Measurements from ENCODE around the gene EFS. TPM values are rescaled to one million over a fixed set of nuclear protein-coding genes. Genes with fewer than 3 reads are reported as not detected.

EFS gene
- total RNA-seq, 2 experiments from 2014 or later = not detected

DNA sequence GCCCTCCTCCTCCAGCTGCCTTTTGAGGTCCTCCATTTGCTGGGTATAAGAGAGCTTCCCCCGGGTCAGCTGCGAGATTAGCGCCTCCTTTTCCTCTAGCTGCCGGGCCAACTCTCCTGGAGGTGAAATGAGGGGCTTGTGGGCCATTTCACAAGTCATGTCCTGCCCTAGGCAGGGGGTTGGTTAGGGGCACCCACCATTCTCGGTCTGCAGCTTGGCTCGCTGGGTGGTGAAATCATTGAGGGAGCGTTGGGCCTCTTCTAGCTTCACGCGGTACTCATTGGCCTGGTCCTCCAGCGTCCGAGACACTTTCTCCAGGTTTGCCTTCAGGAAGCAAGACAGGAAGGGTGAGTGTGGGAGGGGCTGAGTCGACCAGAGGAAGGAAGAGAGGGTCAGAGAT is 24.4 kb upstream of the EFS start:
- no peak for DNase-seq (ENCODE audit: low spot score)
- Histone ChIP-seq H4K20me1 (ENCODE audit: insufficient read depth, low read length) (no peaks in the 10 kb centered on the region), H3K9me2 (ENCODE audit: insufficient read depth, low read length) (no peaks in the 10 kb centered on the region), H3K79me2 (ENCODE audit: insufficient read depth, low read depth, low read length) (no peaks in the 10 kb centered on the region), H2AFZ (ENCODE audit: low read length) (no peak overlapping the region), H3K4me1 (ENCODE audit: insufficient read depth, low read length, poor library complexity, severe bottlenecking) (no peaks in the 10 kb centered on the region), H3K4me3 (ENCODE audit: low read depth, low read length, poor library complexity, severe bottlenecking) (no peak overlapping the region), H3K27ac (ENCODE audit: low read depth, low read length, poor library complexity, severe bottlenecking) (no peak overlapping the region), H3K4me2 (ENCODE audit: low read length) (no peak overlapping the region), H3K36me3 (ENCODE audit: insufficient read depth, low read length) (no peaks in the 10 kb centered on the region), H3K9me3 (ENCODE audit: low read length) (no peaks in the 10 kb centered on the region)
- POLR2A ChIA-PET = interaction anchor here (0.7 kb wide), 1 partner anchor 693 kb away, joined by 3 read pairs; no protein-coding TSS in a partner anchor
- no TSS peak for BruUV-seq (replicated peaks)
- intact Hi-C loops (cut with micrococcal nuclease; ENCODE audit: unreplicated experiment) = no loop called here
- TF ChIP-seq CTCF (conservative IDR thresholded peaks at IDR 0.05; ENCODE audit: low read length) (no peak), EZH2phosphoT487 (IDR thresholded peaks at IDR 0.05; ENCODE audit: borderline replicate concordance, low read depth, low read length) (no peak)
- CTCF ChIA-PET (ENCODE audit: unreplicated experiment) = no interaction called here

DNA sequence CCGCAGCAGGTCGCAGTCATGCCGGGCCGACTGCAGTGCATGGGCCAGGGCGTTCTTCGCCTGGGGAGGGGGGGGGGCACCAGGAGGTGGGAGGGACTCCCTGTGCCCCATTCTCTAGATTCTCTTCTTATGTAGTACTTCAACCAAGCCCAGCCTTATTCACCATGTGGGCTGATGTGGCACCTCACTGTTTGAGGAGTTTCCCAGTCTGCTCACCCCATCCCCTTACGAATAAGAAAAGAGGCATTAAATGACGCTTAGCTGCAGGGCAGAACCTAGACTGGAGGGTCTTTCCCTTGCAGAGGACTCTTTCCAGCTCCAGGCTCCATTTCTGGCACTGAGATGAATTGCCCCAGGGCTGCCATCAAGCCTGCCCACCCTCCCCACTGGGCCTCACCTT is 24.0 kb upstream of the EFS start:
- H3K9me3 ChIP-seq (ENCODE audit: low read length) = no peaks in the 10 kb centered on the region
- H2AFZ ChIP-seq (ENCODE audit: low read length) = no peak overlapping the region
- no peaks in the 10 kb centered on the region for H4K20me1 ChIP-seq (ENCODE audit: insufficient read depth, low read length)
- H3K4me2 ChIP-seq (ENCODE audit: low read length) = no peak overlapping the region
- H3K27ac ChIP-seq (ENCODE audit: low read depth, low read length, poor library complexity, severe bottlenecking) = no peak overlapping the region
- no peaks in the 10 kb centered on the region for H3K9me2 ChIP-seq (ENCODE audit: insufficient read depth, low read length)
- DNase-seq (ENCODE audit: low spot score) = no peak
- TF ChIP-seq CTCF (conservative IDR thresholded peaks at IDR 0.05; ENCODE audit: low read length) = no peak
- intact Hi-C loops (cut with micrococcal nuclease; ENCODE audit: unreplicated experiment) = no loop called here
- H3K36me3 ChIP-seq (ENCODE audit: insufficient read depth, low read length) = no peaks in the 10 kb centered on the region
- ChIA-PET CTCF (ENCODE audit: unreplicated experiment) (no interaction called here), POLR2A (interaction anchor here (0.7 kb wide), 1 partner anchor 694 kb away, joined by 3 read pairs; no protein-coding TSS in a partner anchor)
- no peaks in the 10 kb centered on the region for H3K4me1 ChIP-seq (ENCODE audit: insufficient read depth, low read length, poor library complexity, severe bottlenecking)
- no TSS peak for BruUV-seq (replicated peaks)
- no peaks in the 10 kb centered on the region for H3K79me2 ChIP-seq (ENCODE audit: insufficient read depth, low read depth, low read length)
- no peak overlapping the region for H3K4me3 ChIP-seq (ENCODE audit: low read depth, low read length, poor library complexity, severe bottlenecking)

DNA sequence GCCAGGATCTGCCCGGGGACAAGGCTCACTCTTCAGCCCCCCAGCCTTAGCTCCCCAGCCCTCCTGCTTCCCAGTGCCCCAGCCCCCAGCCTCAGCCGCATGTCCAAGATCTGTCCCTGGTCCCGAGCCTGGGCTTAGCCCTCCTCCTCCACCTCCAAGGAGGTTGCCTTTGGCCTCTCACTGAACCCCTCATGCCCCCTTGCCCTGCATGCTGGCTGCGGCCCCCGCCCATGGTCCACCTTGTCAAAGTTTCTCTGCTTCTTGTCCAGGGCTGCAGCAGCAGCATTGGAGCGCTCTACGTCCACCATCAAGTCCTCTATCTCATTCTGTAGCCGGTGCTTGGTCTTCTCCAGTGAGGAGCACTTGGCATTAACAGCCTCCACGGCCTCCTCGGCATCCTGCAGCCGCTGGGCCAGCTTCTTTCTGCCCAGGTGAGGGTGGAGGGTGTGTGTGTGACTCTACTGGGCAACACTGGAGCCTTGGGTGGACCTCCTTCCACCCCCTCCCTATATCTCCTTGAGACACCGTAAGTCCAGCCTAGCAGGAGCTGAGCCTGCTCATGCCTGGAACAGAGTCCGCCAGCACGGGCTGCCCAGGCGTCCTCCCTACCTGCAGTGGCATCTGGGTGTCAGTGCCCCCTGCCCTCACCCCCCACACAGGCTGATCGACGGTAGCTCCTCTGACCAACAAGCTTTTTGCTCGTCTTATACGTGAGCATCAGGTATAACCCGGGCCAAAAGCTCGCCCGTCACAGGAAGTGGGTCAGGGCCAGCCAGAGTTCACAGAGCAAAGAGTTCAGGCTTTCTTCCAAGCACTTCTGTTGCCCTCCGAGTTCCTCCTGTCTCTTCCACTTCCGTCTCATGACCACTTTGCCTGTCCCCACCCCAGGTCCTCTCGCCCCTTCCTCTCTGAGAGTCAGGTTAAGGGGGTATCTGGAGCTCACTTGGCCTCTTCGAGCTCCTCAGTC is 23.2 kb upstream of the EFS start:
- Histone ChIP-seq H3K4me1 (ENCODE audit: insufficient read depth, low read length, poor library complexity, severe bottlenecking) (no peaks in the 10 kb centered on the region), H3K4me3 (ENCODE audit: low read depth, low read length, poor library complexity, severe bottlenecking) (no peak overlapping the region), H3K36me3 (ENCODE audit: insufficient read depth, low read length) (no peaks in the 10 kb centered on the region), H3K9me3 (ENCODE audit: low read length) (no peaks in the 10 kb centered on the region), H3K4me2 (ENCODE audit: low read length) (no peak overlapping the region), H3K79me2 (ENCODE audit: insufficient read depth, low read depth, low read length) (no peaks in the 10 kb centered on the region), H4K20me1 (ENCODE audit: insufficient read depth, low read length) (no peaks in the 10 kb centered on the region), H3K27ac (ENCODE audit: low read depth, low read length, poor library complexity, severe bottlenecking) (no peak overlapping the region), H3K9me2 (ENCODE audit: insufficient read depth, low read length) (no peaks in the 10 kb centered on the region), H2AFZ (ENCODE audit: low read length) (no peak overlapping the region)
- BruUV-seq (replicated peaks) = no TSS peak
- DNase-seq (ENCODE audit: low spot score) = no peak
- ChIA-PET POLR2A (interaction anchor here (0.6 kb wide), 1 partner anchor 11 kb away, joined by 3 read pairs; the partner anchor contains the start of gene CMTM5), CTCF (ENCODE audit: unreplicated experiment) (interaction anchor here (0.6 kb wide), 1 partner anchor 19 kb away, joined by 3 read pairs; no protein-coding TSS in a partner anchor)
- intact Hi-C loops (cut with micrococcal nuclease; ENCODE audit: unreplicated experiment) = no loop called here
- TF ChIP-seq CTCF (conservative IDR thresholded peaks at IDR 0.05; ENCODE audit: low read length) = no peak
- TF ChIP-seq EZH2phosphoT487 (IDR thresholded peaks at IDR 0.05; ENCODE audit: borderline replicate concordance, low read depth, low read length) = no peak

Measured in OCI-LY7 (cell line).